HG02623 (cell line): ENCODE data around the gene SF3A1.

Experiments
- ATAC-seq: cut with Tn5 transposase; IDR thresholded peaks from one replicate; pipeline ENCODE4 v1.9.1; 2021; ENCODE audit warnings: moderate library complexity; ENCODE audit not compliant: unreplicated experiment

Gene SF3A1

GRCh38 chr22:30305906-30306626 lies 50.6 kb downstream of the SF3A1 start:
- ATAC-seq, result no peak

DNA sequence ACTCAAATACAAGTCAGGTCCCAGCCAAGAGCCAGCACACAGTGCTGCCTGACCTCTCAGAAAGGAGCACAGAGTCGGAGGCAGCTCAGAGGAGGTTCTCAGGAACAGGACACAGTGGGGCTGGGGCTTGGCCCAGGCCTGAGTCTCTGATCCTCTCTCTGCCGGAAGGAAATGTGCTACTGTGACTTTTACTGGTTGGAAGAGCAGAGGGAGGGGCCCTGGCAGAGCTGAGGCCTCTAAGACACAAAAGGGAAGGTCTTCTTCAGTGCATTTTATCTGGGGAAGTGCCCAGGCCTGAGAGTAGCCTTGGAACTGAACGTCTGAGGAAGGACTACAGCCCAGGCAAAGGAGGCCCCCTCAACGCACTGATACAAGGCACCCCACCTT lies 51.2 kb downstream of the SF3A1 start:
- no peak for ATAC-seq

- no peak for ATAC-seq
Observed at GRCh38 chr22:30304495-30305244, 52.0 kb downstream of the SF3A1 start.

GRCh38 chr22:30302810-30303138 lies 53.9 kb downstream of the SF3A1 start:
- no peak for ATAC-seq

DNA sequence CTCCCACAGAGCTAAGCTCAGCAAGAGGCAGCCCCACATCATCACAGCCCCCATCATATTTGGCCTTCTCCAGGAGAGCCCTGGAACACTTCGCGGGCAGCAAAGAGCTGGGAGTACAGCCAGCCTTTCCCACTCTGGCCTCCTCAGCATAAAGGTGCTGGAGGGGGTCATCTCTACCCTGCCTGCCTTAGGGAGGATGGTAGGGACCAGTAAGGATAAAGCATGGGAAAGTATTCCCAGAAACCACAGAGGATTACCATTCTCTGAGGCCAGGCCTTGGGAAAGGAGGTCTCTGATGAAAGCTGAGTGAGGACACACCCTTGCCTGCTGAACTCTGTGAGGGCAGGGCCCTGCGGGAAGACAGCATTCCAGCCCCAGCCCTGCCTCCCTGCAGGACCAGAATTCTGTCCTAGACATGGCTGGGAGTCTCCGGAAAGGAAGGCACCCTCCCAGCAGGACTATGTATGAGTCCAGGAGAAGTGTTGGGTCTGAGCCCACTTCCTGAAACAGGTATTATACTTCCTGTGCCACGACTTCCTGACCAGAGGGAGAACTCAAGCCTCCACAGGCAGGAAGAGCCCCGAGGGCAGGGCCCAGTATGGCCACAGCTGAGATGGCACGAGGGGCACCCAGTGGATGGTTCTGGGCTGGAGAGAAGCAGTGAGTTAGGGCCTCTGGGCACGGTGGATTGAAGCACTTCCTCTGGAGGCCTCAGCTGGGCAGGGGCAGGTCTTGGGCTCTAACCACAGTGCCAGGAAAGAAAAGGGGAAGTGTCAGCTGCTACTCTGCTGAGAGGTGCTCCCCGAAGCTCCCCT lies 54.5 kb downstream of the SF3A1 start:
- no peak for ATAC-seq

GRCh38 chr22:30299322-30299721 lies 57.4 kb downstream of the SF3A1 start:
- ATAC-seq, result no peak

DNA sequence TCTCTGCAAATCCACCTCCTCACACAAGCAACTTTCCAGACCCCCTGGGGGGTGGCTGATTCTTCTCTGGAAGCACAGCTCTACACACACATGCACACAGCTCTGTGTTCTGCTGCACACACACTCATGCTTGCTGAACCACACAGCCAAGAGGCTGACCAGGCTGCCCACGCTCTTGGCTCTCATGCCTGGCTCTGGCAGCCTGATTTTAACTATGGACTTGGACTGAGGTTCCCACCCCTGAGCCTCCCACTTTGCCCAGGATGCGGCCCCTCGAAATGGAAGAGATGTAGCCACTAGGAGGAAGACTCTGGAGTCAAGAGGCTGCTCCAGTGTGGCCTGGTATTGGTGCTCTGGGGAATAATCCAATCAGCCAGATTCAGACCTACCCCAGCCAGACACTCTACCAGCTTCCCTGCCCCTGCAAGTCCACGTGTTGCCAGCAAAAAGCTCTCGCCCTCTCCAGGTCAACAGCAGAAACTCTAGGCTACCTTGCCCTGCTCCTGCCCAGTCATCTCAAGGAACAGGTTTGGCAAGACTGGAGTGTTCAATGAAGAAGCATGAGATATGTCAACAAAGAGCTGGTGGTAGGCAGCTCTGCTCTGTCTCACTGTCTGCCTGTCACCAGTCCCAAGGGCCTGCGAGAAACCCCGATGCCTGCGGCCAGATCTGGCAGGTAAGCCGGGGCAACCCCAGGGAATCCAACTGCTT lies 58.5 kb downstream of the SF3A1 start:
- no peak for ATAC-seq

GRCh38 chr22:30297276-30297990 lies 59.3 kb downstream of the SF3A1 start:
- ATAC-seq, result no peak

DNA sequence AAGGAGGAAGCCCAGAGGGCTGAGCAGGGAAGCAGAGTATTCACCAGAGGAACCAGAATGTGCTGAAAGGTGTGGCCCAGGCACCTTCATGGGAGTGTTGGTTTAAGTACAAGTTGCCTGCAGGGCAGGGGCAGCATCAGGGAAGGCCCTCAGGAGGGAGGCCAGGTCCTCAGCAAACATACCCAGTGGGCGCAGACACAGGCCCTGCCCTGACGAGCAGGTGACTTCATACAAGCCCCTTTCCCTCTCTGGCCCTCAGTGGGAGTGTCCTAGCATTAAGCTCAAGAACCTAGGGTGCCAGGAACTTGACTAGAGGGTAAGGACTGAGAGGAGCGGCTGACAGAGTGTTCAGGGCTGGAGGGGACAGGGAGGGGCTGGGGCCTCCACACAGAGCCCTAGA lies 59.9 kb downstream of the SF3A1 start:
- ATAC-seq, result no peak

DNA sequence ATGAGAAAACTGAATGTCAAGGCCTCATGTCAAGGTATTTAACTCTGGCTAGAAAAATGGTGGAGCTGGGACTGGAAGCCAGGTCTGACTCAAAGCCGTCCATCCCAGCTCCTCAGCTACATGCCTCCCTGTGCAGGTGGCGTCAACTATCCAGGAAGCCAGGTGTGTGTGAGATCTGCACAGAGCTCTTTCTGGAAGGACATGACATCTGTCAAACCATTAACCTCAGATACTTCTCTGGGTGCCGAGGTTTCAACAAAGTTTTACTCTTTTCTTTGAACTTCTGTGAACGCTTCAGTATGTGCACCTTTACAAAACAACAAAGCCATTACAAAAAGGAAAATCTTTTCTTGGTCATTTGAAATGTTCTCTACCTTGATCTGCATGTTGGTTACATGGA lies 60.4 kb downstream of the SF3A1 start:
- no peak for ATAC-seq

DNA sequence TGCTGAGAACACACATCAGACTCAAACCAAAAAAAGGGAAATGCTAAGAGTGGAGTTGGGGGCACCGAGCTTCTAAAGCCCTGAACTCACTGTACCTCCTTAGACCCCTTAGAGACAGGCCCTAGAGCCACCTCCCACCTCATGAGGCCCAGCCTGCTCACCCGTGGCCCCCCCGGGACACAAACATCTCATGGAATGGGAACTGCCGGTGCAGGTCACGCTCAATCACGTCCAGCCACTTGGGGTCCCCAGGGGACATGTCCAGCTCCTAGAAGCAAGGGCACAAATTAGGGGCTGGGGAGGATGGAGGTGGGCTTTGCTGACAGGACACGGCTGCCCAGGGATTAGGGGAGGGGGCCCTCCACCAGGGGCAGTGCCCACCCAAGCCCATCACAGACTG lies 61.1 kb downstream of the SF3A1 start:
- no peak for ATAC-seq

DNA sequence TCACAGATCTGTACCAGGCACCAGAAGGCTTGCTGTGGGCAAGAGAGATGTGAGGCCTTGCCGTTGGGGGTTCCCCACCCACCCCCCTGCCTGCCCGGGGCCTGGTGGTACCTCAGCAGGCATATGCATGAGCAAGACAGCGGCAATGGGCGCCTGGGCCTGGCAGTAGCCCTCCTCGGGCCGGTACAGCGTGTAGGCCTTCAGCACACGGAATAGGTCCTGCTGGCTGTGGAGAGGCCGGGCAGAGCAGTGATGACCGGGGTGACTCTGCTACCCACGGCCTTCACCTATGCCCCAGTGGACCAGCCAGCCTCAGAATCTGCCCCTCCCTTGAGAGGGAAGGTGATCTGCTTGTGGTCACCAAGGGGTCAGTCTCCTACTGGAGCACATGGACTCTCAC lies 61.9 kb downstream of the SF3A1 start:
- no peak for ATAC-seq

DNA sequence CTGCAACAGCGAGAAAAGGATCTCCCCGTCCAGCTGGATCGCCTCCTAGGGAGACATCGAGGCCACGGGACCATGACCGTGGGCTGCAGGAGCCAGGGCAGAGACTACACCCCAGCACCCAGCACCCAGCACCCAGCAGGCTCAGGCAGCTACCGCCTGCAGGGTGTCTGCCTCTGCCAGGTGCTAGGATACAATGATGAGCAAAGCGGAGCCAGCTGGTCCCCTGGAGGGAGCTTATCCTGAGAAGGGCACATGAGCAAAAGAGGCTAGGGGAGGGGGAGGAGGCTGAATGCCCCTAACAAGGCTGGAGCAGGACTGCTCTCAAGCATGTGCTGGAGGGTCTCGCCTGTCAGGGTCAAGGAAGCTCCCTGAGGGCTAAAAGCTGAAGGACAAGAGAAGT lies 62.6 kb downstream of the SF3A1 start:
- no peak for ATAC-seq

- ATAC-seq, result no peak
Observed at GRCh38 chr22:30293026-30293425, 63.7 kb downstream of the SF3A1 start.

DNA sequence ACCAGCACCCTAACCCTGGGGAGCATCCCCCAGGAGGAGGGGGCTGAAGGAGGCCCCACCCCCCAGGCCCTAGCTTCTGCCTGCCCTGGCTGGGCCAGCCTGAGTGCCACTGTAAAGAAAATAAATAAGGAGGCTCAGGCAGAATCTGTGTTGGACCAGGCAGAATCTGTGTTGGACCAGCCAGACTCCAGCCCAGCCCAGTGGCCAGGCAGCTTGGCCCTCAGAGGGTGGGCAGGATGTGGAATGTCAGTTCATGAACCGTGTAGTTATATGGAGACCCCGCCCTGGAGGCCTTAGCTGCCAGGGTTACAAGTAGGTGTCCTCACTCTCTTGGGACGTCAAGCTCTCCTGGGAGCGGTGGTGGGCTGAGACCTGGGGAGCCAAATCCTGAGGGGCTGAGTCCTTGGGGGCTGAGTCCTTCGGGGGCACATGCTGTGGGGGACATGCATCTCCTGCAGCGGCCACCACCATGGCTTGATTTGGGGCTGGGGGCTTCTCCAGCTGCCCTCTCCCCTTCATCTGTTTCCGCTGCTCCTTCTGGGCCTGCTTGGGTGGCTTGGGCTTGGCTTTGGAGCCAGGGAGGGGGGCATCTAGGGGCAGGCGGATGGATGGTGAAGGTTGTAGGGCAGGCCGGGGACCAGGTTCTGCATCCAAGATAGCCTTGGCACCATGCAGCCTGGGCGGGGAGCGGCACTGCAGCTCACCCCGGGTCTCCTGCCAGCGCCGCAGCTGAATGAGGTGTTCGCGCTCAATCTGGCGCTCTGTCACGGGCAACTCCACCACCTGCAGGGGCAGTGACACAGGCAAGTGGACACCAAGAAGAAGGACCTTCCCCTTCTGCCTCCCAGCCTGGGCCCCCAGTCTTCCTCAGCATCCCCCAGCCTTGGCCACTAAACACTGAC lies 64.4 kb downstream of the SF3A1 start:
- ATAC-seq, result no peak

DNA sequence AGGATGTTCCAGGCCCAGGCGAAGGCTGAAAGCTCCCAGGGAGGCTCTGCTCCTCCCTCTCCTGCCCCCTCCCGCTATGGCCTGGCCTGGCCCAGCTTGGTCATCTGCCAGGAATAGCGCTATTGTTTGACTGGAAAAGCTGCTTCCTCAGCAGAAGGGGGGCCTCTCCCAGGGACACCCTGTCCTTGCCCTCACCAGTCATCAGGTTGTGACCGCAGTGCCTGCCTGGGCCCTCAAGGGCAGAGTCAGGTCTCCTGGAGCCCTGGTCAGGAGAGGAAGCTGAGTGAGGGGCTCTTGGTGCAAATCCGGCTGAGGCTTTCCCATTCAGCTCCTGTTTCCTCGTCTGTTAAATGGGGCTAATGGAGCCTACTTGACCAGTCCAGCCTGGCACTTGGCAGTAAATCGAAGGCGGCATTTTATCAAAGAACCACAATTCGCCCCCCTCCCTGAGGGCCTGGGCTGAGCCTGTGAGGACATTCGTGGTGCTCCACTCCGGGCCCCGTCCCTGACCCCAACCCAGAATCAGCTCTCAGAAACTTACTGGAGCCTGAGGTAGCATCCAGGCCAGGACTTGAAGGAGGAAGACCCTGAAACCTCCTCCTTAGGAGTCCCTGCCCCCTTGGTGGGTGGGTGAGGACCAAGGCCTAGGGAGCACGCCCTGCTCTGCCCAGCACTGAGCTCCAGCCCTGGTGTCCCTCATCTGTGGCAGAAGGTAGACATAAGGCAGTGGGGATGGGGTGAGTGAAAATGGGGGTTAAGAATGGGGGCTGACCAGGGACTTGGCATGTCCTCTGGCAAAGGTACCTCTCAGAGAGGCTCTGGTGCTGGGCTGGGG lies 65.4 kb downstream of the SF3A1 start:
- ATAC-seq, result no peak

DNA sequence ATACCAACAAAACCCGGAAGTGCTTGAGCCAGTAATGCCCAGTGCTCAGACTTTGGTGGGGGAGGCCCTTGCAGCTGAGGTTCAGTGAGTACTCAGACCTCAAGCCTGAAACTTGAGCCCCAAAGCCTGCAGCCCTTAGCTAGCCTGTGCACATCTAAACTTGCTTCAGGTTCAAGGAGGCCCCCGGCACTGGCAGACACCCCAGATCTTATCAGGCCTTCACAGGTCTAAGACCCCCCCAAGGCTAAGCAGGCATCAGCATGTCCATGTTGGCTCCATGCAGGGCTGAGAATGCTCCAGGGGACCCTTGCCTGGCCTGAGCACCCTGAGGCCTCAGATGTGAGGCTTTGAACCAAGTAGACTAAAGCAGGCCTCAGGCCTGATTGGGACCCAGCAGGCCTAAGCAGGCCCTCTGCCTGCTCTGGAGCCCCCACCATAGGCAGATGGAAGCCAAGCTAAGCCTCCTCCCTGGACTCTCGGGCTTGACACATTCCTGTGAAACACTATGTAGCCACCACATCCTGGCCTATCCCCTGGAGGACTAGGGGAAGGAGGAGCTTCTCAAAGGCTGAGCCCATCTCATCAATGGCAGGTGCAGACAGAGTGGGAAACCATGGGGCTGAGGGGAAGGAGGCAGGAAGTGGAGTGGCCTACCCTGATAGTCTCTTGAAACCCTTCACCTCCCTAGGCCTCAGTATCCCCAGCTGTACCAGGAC lies 66.2 kb downstream of the SF3A1 start:
- ATAC-seq, result no peak

- ATAC-seq, result no peak
Observed at GRCh38 chr22:30289980-30290313, 66.7 kb downstream of the SF3A1 start.
